ENCODE results near the gene DGUOK. TPM values are rescaled to one million over a fixed set of nuclear protein-coding genes. Genes with fewer than 3 reads are reported as not detected.

DGUOK gene
- total RNA-seq, 1 donor from 2014 or later: 79.7 TPM

GRCh38 chr2:74004212-74005182, 77.8 kb downstream of the DGUOK start:
- Histone ChIP-seq H3K4me1 (peaks cover 0 to 21% of the 10 kb centered on the region in 2 donors), H3K36me3 (no peaks in the 10 kb centered on the region)

GRCh38 chr2:74005786-74006185, 79.1 kb downstream of the DGUOK start:
- Histone ChIP-seq H3K4me1 (peaks cover 0 to 25% of the 10 kb centered on the region in 2 donors), H3K27me3 (no peaks in the 10 kb centered on the region), H3K27ac (no peak overlapping the region), H3K4me3 (no peak overlapping the region), H3K36me3 (no peaks in the 10 kb centered on the region), H3K9me3 (no peaks in the 10 kb centered on the region)
- DNase-seq (ENCODE audit: low spot score in 2 of 2): peak in 1 of 2 donors; percentile 25
- no peak for TF ChIP-seq CTCF (IDR thresholded peaks at IDR 0.05)
- intact Hi-C loops (cut with DNase I): no loop called here

More at GRCh38 chr2:74004212-74005182, 77.8 kb downstream of the DGUOK start:
- Histone ChIP-seq H3K9me3 (no peaks in the 10 kb centered on the region), H3K27me3 (no peaks in the 10 kb centered on the region), H3K27ac (no peak overlapping the region), H3K4me3 (peak overlapping the region; percentile 59 to 69)
- TF ChIP-seq CTCF (IDR thresholded peaks at IDR 0.05): no peak
- peak in 1 of 2 donors; percentile 31 for DNase-seq (ENCODE audit: low spot score in 2 of 2)
- intact Hi-C loops (cut with DNase I): loop anchor here (5.0 kb wide), 1 partner anchor 118 kb away; no protein-coding TSS in a partner anchor

- H3K36me3 ChIP-seq: no peaks in the 10 kb centered on the region
- DNase-seq (ENCODE audit: low spot score in 2 of 2): peak in 1 of 2 donors; percentile 25
- peaks cover 0 to 25% of the 10 kb centered on the region in 2 donors for H3K4me1 ChIP-seq
- TF ChIP-seq CTCF (IDR thresholded peaks at IDR 0.05): no peak
- H3K4me3 ChIP-seq: no peak overlapping the region
- no peaks in the 10 kb centered on the region for H3K27me3 ChIP-seq
- intact Hi-C loops (cut with DNase I): no loop called here
- H3K27ac ChIP-seq: no peak overlapping the region
- no peaks in the 10 kb centered on the region for H3K9me3 ChIP-seq
Observed at GRCh38 chr2:74006459-74006858, 79.8 kb downstream of the DGUOK start.

GRCh38 chr2:74007121-74007520, 80.4 kb downstream of the DGUOK start:
- intact Hi-C loops (cut with DNase I): no loop called here
- Histone ChIP-seq H3K27me3 (no peaks in the 10 kb centered on the region), H3K4me1 (peaks cover 0 to 20% of the 10 kb centered on the region in 2 donors), H3K36me3 (no peaks in the 10 kb centered on the region), H3K27ac (no peak overlapping the region), H3K4me3 (no peak overlapping the region), H3K9me3 (no peaks in the 10 kb centered on the region)
- no peak for TF ChIP-seq CTCF (IDR thresholded peaks at IDR 0.05)
- peak in 1 of 2 donors; percentile 19 for DNase-seq (ENCODE audit: low spot score in 2 of 2)

GRCh38 chr2:74007711-74008110, 81.0 kb downstream of the DGUOK start:
- Histone ChIP-seq H3K36me3 (no peaks in the 10 kb centered on the region), H3K27ac (no peak overlapping the region), H3K9me3 (no peaks in the 10 kb centered on the region), H3K27me3 (no peaks in the 10 kb centered on the region), H3K4me1 (peaks cover 0 to 19% of the 10 kb centered on the region in 2 donors), H3K4me3 (no peak overlapping the region)
- TF ChIP-seq CTCF (IDR thresholded peaks at IDR 0.05): no peak
- intact Hi-C loops (cut with DNase I): no loop called here
- peak in 1 of 2 donors; percentile 9 for DNase-seq (ENCODE audit: low spot score in 2 of 2)

Other genes starting within 250 kb of the DGUOK start
- 11.1 TPM for gene TPRKB, start 189.5 kb upstream of the DGUOK start, total RNA-seq
- gene DUSP11, start 146.8 kb upstream of the DGUOK start, total RNA-seq: 24.6 TPM
- not detected for gene C2orf78, start 142.7 kb upstream of the DGUOK start, total RNA-seq
- gene STAMBP, start 97.9 kb upstream of the DGUOK start, total RNA-seq: 36.4 TPM
- 134 TPM for gene ACTG2, start 33.9 kb upstream of the DGUOK start, total RNA-seq
- 22.7 TPM for gene TET3, start 58.0 kb downstream of the DGUOK start, total RNA-seq
- gene BOLA3, start 221.0 kb downstream of the DGUOK start, total RNA-seq: 47.3 TPM